A549 (cell line): ENCODE results near the gene SMURF1. TPM values are rescaled to one million over a fixed set of nuclear protein-coding genes. Genes with fewer than 3 reads are reported as not detected.
A peak's percentile ranks its signal among the peaks of the same experiment; 100 is the strongest.

ENCODE experiments used
- ATAC-seq, 2 experiments: fragments of 200-7000 bp in 1 of 2; fragments of >200 bp in 1 of 2; cut with Nextera tagmentation in 1 of 2; cut with Tn5 transposase in 1 of 2; 3 replicates each; pipeline versions ENCODE4 v1.8.0 to v1.9.1; 2018 to 2020; ENCODE audit warnings: mild to moderate bottlenecking in 1 of 2, moderate library complexity in 1 of 2
- CTCF ChIA-PET: fragments of 300-600 bp; sonication (Branson Sonifier 250); formaldehyde crosslinking; extraction: SDS; loops from one replicate; lab custom pipeline; 2021; ENCODE audit warnings: antibody characterized with exemption, inconsistent platforms; lab: Yijun Ruan, JAX
- POLR2A ChIA-PET: fragments of 350-600 bp; formaldehyde crosslinking; extraction: SDS; loops from one replicate; lab custom pipeline; 2021; ENCODE audit warnings: antibody characterized with exemption, inconsistent platforms; lab: Yijun Ruan, JAX
- DNase-seq, 2 experiments: peaks; one replicate each; pipeline versions ENCODE4 v3.0.0 to v3.0.0-alpha.2; 2011 to 2016; ENCODE audit warnings: low read depth in 1 of 2, low spot score in 1 of 2
- FAIRE-seq: peaks from 2 replicates; lab custom pipeline; 2011; peaks lifted over from hg19 to GRCh38; lab: Jason Lieb, UNC
- H3K27ac ChIP-seq, 2 experiments: fragments of >200 bp; sonication (Bioruptor Twin); formaldehyde crosslinking; 3 replicates each; pipeline ENCODE4 v1.5.1; 2016 to 2017
- H3K4me1 ChIP-seq: fragments of >200 bp; sonication (Bioruptor Twin); formaldehyde crosslinking; 3 replicates; pipeline ENCODE4 v1.6.1; 2016
- H3K4me2 ChIP-seq: fragments of >200 bp; sonication (Bioruptor Twin); formaldehyde crosslinking; 3 replicates; pipeline ENCODE4 v1.6.1; 2016
- H3K4me3 ChIP-seq: fragments of >200 bp; sonication (Bioruptor Twin); formaldehyde crosslinking; 3 replicates; pipeline ENCODE4 v1.5.1; 2016
- H3K9me3 ChIP-seq: fragments of >200 bp; sonication (Bioruptor Twin); formaldehyde crosslinking; 3 replicates; pipeline ENCODE4 v1.6.1; 2016
- BHLHE40 ChIP-seq: IDR thresholded peaks from 2 replicates; pipeline ENCODE4 v1.6.1; 2012; ENCODE audit warnings: low read depth, low read length, inconsistent platforms
- CBX2 ChIP-seq: fragments of 200-600 bp; sonication (generic); IDR thresholded peaks from 2 replicates; pipeline ENCODE4 v1.6.1; 2016; ENCODE audit warnings: low read depth, mild to moderate bottlenecking, borderline replicate concordance
- CEBPB ChIP-seq, 2 experiments: fragments of >200 bp in 1 of 2; sonication (Bioruptor Twin) in 1 of 2; formaldehyde crosslinking in 1 of 2; IDR thresholded peaks; 2 replicates each; pipeline ENCODE4 v1.6.1; 2012 to 2016
- CHD4 ChIP-seq: fragments of 200-600 bp; sonication (generic); IDR thresholded peaks from 2 replicates; pipeline ENCODE4 v1.6.1; 2016; ENCODE audit warnings: antibody characterized with exemption, mild to moderate bottlenecking, borderline replicate concordance
- EHF ChIP-seq: fragments of 250-450 bp; sonication (Bioruptor Pico); IDR thresholded peaks from 2 replicates; pipeline ENCODE4 v1.5.0; 2020; ENCODE audit warnings: mild to moderate bottlenecking
- EP300 ChIP-seq, 2 experiments: fragments of >200 bp; sonication (Bioruptor Twin); formaldehyde crosslinking; IDR thresholded peaks; 2 replicates in 1 of 2; 3 replicates in 1 of 2; pipeline ENCODE4 v1.6.1; 2016 to 2017
- ESRRA ChIP-seq: fragments of 150-350 bp; IDR thresholded peaks from 2 replicates; pipeline ENCODE4 v1.6.1; 2014; ENCODE audit warnings: mild to moderate bottlenecking, low read length, borderline replicate concordance
- FOXS1 ChIP-seq: fragments of 250-450 bp; sonication (Bioruptor Pico); IDR thresholded peaks from 2 replicates; pipeline ENCODE4 v1.5.0; 2020; ENCODE audit warnings: mild to moderate bottlenecking, moderate library complexity
- MAFK ChIP-seq: fragments of 450-650 bp; IDR thresholded peaks from 2 replicates; pipeline ENCODE4 v1.6.1; 2014; ENCODE audit not compliant: partially characterized antibody
- NR3C1 ChIP-seq: fragments of >200 bp; sonication (Bioruptor Twin); formaldehyde crosslinking; IDR thresholded peaks from 3 replicates; pipeline ENCODE4 v1.6.1; 2017
- PBX3 ChIP-seq: IDR thresholded peaks from 2 replicates; pipeline ENCODE4 v1.6.1; 2012
- RAD21 ChIP-seq, 2 experiments: fragments of >200 bp in 1 of 2; sonication (Bioruptor Twin) in 1 of 2; formaldehyde crosslinking in 1 of 2; IDR thresholded peaks in 1 of 2; conservative IDR thresholded peaks in 1 of 2; 2 replicates in 1 of 2; 3 replicates in 1 of 2; pipeline ENCODE4 v1.6.1; 2012 to 2018; ENCODE audit warnings: inconsistent platforms in 1 of 2
- RFX5 ChIP-seq: fragments of 450-650 bp; IDR thresholded peaks from 2 replicates; pipeline ENCODE4 v1.7.1; 2014; ENCODE audit warnings: antibody characterized with exemption, mild to moderate bottlenecking, moderate library complexity
- RNF2 ChIP-seq: fragments of 200-600 bp; sonication (generic); IDR thresholded peaks from 2 replicates; pipeline ENCODE4 v1.6.1; 2016; ENCODE audit warnings: low read depth, mild to moderate bottlenecking, antibody characterized with exemption, moderate library complexity, borderline replicate concordance
- SREBF2 ChIP-seq: fragments of 450-650 bp; IDR thresholded peaks from 2 replicates; pipeline ENCODE4 v1.6.1; 2014; ENCODE audit warnings: mild to moderate bottlenecking, moderate library complexity
- WGBS: methylation state at CpG from one replicate; pipeline ENCODE4 v1.1.6; 2017; ENCODE audit errors: missing lambda C conversion rate; 5-methylcytosine and 5-hydroxymethylcytosine counted together
- polyA plus RNA-seq, 4 experiments: library from polyadenylated mRNA; depleted of rRNA in 3 of 4; stranded (reverse); fragments of >200 nt; fragmentation: RNase III in 1 of 4; extraction: RNeasy Plus Mini Kit Qiagen cat#74134 plus additional on column Dnase treatment in 1 of 4; gene quantifications; 2 replicates in 3 of 4; 3 replicates in 1 of 4; pipeline ENCODE4 v1.2.3, GENCODE V29; 2011 to 2017
- TF ChIP-seq, protein P1 (sequence below): IDR thresholded peaks from 2 replicates; pipeline ENCODE4 v1.6.1; 2012; ENCODE audit warnings: low read depth, borderline replicate concordance
- TF ChIP-seq, protein P2 (sequence below): fragments of 150-350 bp; IDR thresholded peaks from 2 replicates; pipeline ENCODE4 v1.6.1; 2014; ENCODE audit warnings: low read depth, mild to moderate bottlenecking, low read length
- TF ChIP-seq, protein P3 (sequence below): fragments of 450-650 bp; IDR thresholded peaks from 2 replicates; pipeline ENCODE4 v1.6.1; 2014; ENCODE audit warnings: antibody characterized with exemption

Gene SMURF1
- polyA plus RNA-seq, 2 of the 4 experiments (the other 2 are of a cell fraction): 13.8 to 22.1 TPM

DNA sequence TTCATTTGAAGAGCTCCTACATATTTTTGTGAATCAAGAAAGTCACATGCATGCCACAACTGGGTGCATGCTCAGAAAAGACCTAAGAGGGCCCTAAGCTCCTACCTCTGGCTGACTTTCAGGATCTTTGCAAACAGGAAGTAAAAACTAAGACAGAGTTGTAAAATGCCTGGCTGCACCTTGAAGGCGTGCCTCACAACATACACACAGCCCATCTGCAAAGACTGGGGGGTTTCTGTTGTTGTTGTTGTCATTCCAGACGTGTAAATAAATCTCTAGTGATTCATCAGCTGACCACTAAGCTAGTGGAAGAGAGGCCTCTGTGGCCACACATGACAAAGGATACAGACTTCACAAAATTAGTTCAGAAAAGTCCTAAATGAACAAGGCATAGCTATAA, 31.8 kb downstream of the SMURF1 start:
- TF ChIP-seq SREBF2 (no peak), MAFK (no peak), PBX3 (no peak)
- TF ChIP-seq, protein P1, sequence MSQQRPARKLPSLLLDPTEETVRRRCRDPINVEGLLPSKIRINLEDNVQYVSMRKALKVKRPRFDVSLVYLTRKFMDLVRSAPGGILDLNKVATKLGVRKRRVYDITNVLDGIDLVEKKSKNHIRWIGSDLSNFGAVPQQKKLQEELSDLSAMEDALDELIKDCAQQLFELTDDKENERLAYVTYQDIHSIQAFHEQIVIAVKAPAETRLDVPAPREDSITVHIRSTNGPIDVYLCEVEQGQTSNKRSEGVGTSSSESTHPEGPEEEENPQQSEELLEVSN: no peak
- TF ChIP-seq, protein P2, sequence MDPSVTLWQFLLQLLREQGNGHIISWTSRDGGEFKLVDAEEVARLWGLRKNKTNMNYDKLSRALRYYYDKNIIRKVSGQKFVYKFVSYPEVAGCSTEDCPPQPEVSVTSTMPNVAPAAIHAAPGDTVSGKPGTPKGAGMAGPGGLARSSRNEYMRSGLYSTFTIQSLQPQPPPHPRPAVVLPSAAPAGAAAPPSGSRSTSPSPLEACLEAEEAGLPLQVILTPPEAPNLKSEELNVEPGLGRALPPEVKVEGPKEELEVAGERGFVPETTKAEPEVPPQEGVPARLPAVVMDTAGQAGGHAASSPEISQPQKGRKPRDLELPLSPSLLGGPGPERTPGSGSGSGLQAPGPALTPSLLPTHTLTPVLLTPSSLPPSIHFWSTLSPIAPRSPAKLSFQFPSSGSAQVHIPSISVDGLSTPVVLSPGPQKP: no peak
- POLR2A ChIA-PET: interaction anchor here (0.6 kb wide), 1 partner anchor 13 kb away, joined by 7 read pairs; no protein-coding TSS in a partner anchor
- H3K9me3 ChIP-seq: peaks cover 5% of the 10 kb centered on the region; the same call in 1 of the 3 replicates
- no peak for FAIRE-seq
- H3K4me2 ChIP-seq: peak overlapping the region; percentile 55
- peak; percentile 21 to 61; a peak in 3 of 6 replicates for ATAC-seq
- DNase-seq: peak in 1 of 2 experiments; percentile 51
- peak overlapping the region; percentile 39 to 47; a peak in 5 of 6 replicates for H3K27ac ChIP-seq
- WGBS: 25% methylated on average over 2 of the region's 2 CpGs
- no peak overlapping the region for H3K4me3 ChIP-seq
- H3K4me1 ChIP-seq: peaks cover 58% of the 10 kb centered on the region
- CTCF ChIA-PET: interaction anchor here (0.7 to 2.4 kb wide), 9 partner anchors 9 to 201 kb away, joined by 3 to 11 read pairs (median 3); no protein-coding TSS in a partner anchor

- Histone ChIP-seq H3K27ac (peak overlapping the region; percentile 39 to 47; a peak in 5 of 6 replicates), H3K9me3 (no peaks in the 10 kb centered on the region; the same call in 2 of the 3 replicates), H3K4me2 (peak overlapping the region; percentile 55), H3K4me1 (peaks cover 63% of the 10 kb centered on the region), H3K4me3 (no peak overlapping the region)
- CTCF ChIA-PET: interaction anchor here (1.1 to 2.4 kb wide), 8 partner anchors 9 to 202 kb away, joined by 3 to 11 read pairs (median 3); no protein-coding TSS in a partner anchor
- ATAC-seq (peak in 1 of 2 experiments; percentile 8; a peak in 2 of 6 replicates), DNase-seq (no peak), FAIRE-seq (no peak)
- TF ChIP-seq, protein P3, sequence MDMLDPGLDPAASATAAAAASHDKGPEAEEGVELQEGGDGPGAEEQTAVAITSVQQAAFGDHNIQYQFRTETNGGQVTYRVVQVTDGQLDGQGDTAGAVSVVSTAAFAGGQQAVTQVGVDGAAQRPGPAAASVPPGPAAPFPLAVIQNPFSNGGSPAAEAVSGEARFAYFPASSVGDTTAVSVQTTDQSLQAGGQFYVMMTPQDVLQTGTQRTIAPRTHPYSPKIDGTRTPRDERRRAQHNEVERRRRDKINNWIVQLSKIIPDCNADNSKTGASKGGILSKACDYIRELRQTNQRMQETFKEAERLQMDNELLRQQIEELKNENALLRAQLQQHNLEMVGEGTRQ: no peak
- TF ChIP-seq NR3C1 (no peak), ESRRA (no peak), RNF2 (no peak), RAD21 (conservative IDR thresholded peaks at IDR 0.05 in 1 of 2, IDR thresholded peaks at IDR 0.05 in 1 of 2) (no peak), FOXS1 (CRISPR knock-in tag) (no peak), CHD4 (no peak), EP300 (IDR thresholded peaks at IDR 0.05) (no peak), EHF (CRISPR knock-in tag) (no peak), BHLHE40 (no peak), CEBPB (IDR thresholded peaks at IDR 0.05) (no peak), RFX5 (no peak), CBX2 (no peak)
- TF ChIP-seq, protein P1: no peak
- TF ChIP-seq, all 56 proteins: peak for 0
- POLR2A ChIA-PET: interaction anchor here (0.6 kb wide), 1 partner anchor 12 kb away, joined by 7 read pairs; no protein-coding TSS in a partner anchor
Observed at GRCh38 chr7:99111591-99111990, 32.3 kb downstream of the SMURF1 start.
